Ovary (tissue), 9 donors: ENCODE results near the gene NEDD4. TPM values are rescaled to one million over a fixed set of nuclear protein-coding genes. Genes with fewer than 3 reads are reported as not detected.

Experiments
- DNase-seq, 5 donors: peaks; one replicate each; pipeline ENCODE4 v3.0.0-alpha.2; 2019 to 2020
- H3K27ac ChIP-seq, 2 donors: fragments of 200-600 bp; one replicate each; pipeline versions ENCODE4 v1.5.1 to v1.8.0; 2019 to 2022
- H3K27me3 ChIP-seq: fragments of 200-600 bp; one replicate; pipeline ENCODE4 v1.8.0; 2022
- H3K36me3 ChIP-seq: fragments of 200-600 bp; sonication (generic); one replicate; pipeline ENCODE4 v1.5.1; 2019
- H3K4me1 ChIP-seq: one replicate; pipeline ENCODE4 v1.8.1; 2013; ENCODE audit warnings: mild to moderate bottlenecking, moderate library complexity; ENCODE audit not compliant: insufficient read depth
- H3K4me3 ChIP-seq: fragments of 200-600 bp; sonication (generic); one replicate; pipeline ENCODE4 v1.5.1; 2017
- H3K9me3 ChIP-seq, 2 donors: fragments of 200-600 bp in 1 of 2; sonication (generic) in 1 of 2; one replicate each; pipeline versions ENCODE4 v1.5.1 to v1.8.1; 2013 to 2019; ENCODE audit warnings: mild to moderate bottlenecking in 1 of 2, moderate library complexity in 1 of 2
- EP300 ChIP-seq: sonication (generic); formaldehyde crosslinking; IDR thresholded peaks from one replicate; pipeline ENCODE4 v1.6.1; 2017; ENCODE audit warnings: antibody characterized with exemption
- POLR2A ChIP-seq: fragments of 450-650 bp; IDR thresholded peaks from one replicate; pipeline ENCODE4 v1.6.1; 2017; ENCODE audit warnings: antibody characterized with exemption, mild to moderate bottlenecking, moderate library complexity
- WGBS, 3 donors: extraction: QIAGEN DNeasy Blood & Tissue Kit in 1 of 3; methylation state at CpG; one replicate each; pipeline versions ENCODE4 v1.1.5 to v1.1.7; 2013 to 2017; 5-methylcytosine and 5-hydroxymethylcytosine counted together
- intact Hi-C, 4 donors: fragments of 100-400 bp; cut with DNase I; formaldehyde crosslinking; loops; one replicate each; pipeline versions ENCODE4 v1.11.0 to v1.15.1; 2022 to 2023
- polyA plus RNA-seq, 2 donors: library from polyadenylated mRNA; stranded (reverse); fragments of 200-250 nt in 1 of 2; fragments of 350-450 nt in 1 of 2; fragmentation: Illumina TruSeq in 1 of 2; extraction: RNeasy Lipid Tissue Mini Kit (QIAGEN cat#74804) in 1 of 2; gene quantifications; one replicate each; pipeline ENCODE4 v1.2.3, GENCODE V29; 2013 to 2014
- total RNA-seq, 7 donors: library from RNA; depleted of rRNA in 2 of 7; stranded (reverse); fragments of >200 nt in 2 of 7; fragmentation: NEBNext Ultra II Directional in 3 of 7; extraction: Animal tissue kit (Norgen Biotek cat#: 25700) in 3 of 7; gene quantifications; one replicate each; pipeline versions ENCODE4 v1.1.0 to v1.2.4, GENCODE V29; 2016 to 2023
- TF ChIP-seq, protein P1 (sequence below), 3 donors: fragments of 450-650 bp in 2 of 3; fragments of 200-600 bp in 1 of 3; IDR thresholded peaks; one replicate each; pipeline versions ENCODE4 v1.5.1 to v1.8.0; 2016 to 2022; ENCODE audit warnings: antibody characterized with exemption in 3 of 3, mild to moderate bottlenecking in 1 of 3
- donor health status: DM: no; HTN: no; CAD: no; lungs with moderate emphysema.
- donor health status: DM: no; HTN: no; CAD: no.
- donor health status: Bipolar disorder and iron deficiency.
- donor health status: DM: yes; HTN: yes; CAD: no.
- donor health status: DM: no; HTN: no; CAD: no.
- donor health status: DM: yes; HTN: yes; CAD: no.

NEDD4 gene
- total and polyA plus RNA-seq, 9 donors = 3.8 to 12.6 (median 10.2) TPM

DNA sequence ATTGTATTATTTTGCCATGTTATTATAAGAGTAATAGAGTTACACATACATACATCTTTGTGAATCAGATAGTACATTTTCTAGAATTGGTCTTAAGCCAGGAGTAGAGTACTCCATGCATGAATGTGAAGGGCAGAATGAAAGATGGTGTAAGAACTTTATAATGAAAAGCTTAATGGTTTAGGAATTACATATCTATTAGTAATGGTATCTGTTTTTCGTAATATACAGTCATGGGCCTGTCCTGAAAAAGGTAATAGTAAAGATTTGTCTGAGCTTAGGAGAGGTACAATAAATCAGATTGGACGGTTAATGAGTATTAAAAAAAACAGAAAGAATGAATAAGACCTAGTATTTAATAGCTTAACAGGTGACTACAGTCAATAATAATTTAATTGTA, 132.3 kb downstream of the NEDD4 start:
- TF ChIP-seq EP300 (no peak), POLR2A (no peak)
- TF ChIP-seq, protein P1, sequence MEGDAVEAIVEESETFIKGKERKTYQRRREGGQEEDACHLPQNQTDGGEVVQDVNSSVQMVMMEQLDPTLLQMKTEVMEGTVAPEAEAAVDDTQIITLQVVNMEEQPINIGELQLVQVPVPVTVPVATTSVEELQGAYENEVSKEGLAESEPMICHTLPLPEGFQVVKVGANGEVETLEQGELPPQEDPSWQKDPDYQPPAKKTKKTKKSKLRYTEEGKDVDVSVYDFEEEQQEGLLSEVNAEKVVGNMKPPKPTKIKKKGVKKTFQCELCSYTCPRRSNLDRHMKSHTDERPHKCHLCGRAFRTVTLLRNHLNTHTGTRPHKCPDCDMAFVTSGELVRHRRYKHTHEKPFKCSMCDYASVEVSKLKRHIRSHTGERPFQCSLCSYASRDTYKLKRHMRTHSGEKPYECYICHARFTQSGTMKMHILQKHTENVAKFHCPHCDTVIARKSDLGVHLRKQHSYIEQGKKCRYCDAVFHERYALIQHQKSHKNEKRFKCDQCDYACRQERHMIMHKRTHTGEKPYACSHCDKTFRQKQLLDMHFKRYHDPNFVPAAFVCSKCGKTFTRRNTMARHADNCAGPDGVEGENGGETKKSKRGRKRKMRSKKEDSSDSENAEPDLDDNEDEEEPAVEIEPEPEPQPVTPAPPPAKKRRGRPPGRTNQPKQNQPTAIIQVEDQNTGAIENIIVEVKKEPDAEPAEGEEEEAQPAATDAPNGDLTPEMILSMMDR (IDR thresholded peaks at IDR 0.05) = no peak
- Histone ChIP-seq H3K36me3 (no peaks in the 10 kb centered on the region), H3K27ac (no peak overlapping the region), H3K4me1 (no peaks in the 10 kb centered on the region), H3K9me3 (no peaks in the 10 kb centered on the region), H3K27me3 (no peaks in the 10 kb centered on the region), H3K4me3 (no peak overlapping the region)
- DNase-seq = no peak
- intact Hi-C loops = no loop called here
- 96 to 99% (median 98%) methylated on average over 2 of the region's 2 CpGs for WGBS, 3 donors

- no peak overlapping the region for H3K4me3 ChIP-seq
- H3K27ac ChIP-seq = no peak overlapping the region
- no peaks in the 10 kb centered on the region for H3K4me1 ChIP-seq
- H3K36me3 ChIP-seq = no peaks in the 10 kb centered on the region
- WGBS, 3 donors = 86 to 91% (median 86%) methylated on average over 6 of the region's 6 CpGs
- intact Hi-C loops = no loop called here
- no peaks in the 10 kb centered on the region for H3K27me3 ChIP-seq
- H3K9me3 ChIP-seq = no peaks in the 10 kb centered on the region
- no peak for TF ChIP-seq EP300
- TF ChIP-seq, protein P1 (IDR thresholded peaks at IDR 0.05) = no peak
- TF ChIP-seq POLR2A = no peak
- DNase-seq = no peak
These were observed 132.9 kb downstream of the NEDD4 start for GRCh38 chr15:55860468-55860867.

DNA sequence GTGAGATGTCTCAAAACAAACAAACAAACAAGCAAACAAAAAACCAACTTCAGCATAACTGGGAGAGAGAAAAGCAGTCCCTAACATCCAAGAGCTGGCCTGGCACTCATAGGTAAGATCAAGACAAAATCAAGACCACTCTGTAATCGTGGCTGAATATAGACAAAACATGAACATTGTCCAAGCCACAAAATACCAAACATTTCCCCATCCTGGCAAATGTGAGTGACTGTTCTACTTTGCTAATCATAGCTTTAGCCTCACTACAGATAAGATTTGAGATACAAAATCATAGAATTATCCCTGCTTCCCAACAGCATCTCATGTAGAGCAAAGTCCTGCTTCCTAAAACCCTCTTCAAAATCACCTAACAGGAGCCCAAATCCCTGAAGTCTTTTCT, 133.7 kb downstream of the NEDD4 start:
- intact Hi-C loops = no loop called here
- WGBS, 3 donors = 6 to 24% (median 18%) methylated on average over 1 of the region's 1 CpG
- H3K36me3 ChIP-seq = no peaks in the 10 kb centered on the region

DNA sequence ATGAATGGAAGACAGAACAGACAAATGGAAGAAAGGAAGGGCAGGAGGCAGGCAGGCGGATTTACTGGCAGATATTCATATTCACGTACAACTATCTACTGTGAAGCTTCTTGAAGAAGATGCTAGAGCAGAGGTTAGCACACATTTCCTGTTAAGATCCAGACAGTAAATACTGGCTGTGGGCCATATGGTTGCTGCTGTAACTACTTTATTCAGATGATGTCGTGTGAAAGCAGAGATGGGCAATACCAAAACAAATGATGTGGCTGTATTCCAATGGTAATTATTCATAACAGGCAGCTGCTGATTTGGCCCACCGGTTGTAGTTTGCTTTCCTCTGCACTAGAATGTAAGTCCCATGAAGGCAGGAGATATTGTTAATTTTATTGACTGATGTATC, 134.8 kb downstream of the NEDD4 start:
- Histone ChIP-seq H3K4me3 (no peak overlapping the region), H3K36me3 (no peaks in the 10 kb centered on the region), H3K27ac (no peak overlapping the region), H3K4me1 (no peaks in the 10 kb centered on the region), H3K9me3 (no peaks in the 10 kb centered on the region), H3K27me3 (no peaks in the 10 kb centered on the region)
- TF ChIP-seq POLR2A = no peak
- no peak for TF ChIP-seq EP300
- TF ChIP-seq, protein P1 (IDR thresholded peaks at IDR 0.05) = no peak
- no peak for DNase-seq
- intact Hi-C loops = no loop called here
- 73 to 77% (median 74%) methylated on average over 4 of the region's 4 CpGs for WGBS, 3 donors

More for the DNA sequence above, 133.7 kb downstream of the NEDD4 start:
- H3K9me3 ChIP-seq = no peaks in the 10 kb centered on the region
- H3K27ac ChIP-seq = no peak overlapping the region
- DNase-seq = no peak
- H3K4me1 ChIP-seq = no peaks in the 10 kb centered on the region
- TF ChIP-seq EP300 (no peak), POLR2A (no peak)
- TF ChIP-seq, protein P1 (IDR thresholded peaks at IDR 0.05) = no peak
- no peak overlapping the region for H3K4me3 ChIP-seq
- H3K27me3 ChIP-seq = no peaks in the 10 kb centered on the region
